GM19372 (cell line): ENCODE data around the gene NUDT15.
A peak's percentile ranks its signal among the peaks of the same experiment; 100 is the strongest.
"Not testable (repeated sequence)": the region's sequence is repeated elsewhere in the genome, so short reads cannot be mapped to it uniquely, and the experiment has no call there.

Source experiments
- ATAC-seq: cut with Tn5 transposase; IDR thresholded peaks from one replicate; pipeline ENCODE4 v1.9.1; 2021; ENCODE audit warnings: mild to moderate bottlenecking, low read depth, moderate library complexity; ENCODE audit not compliant: unreplicated experiment

Gene NUDT15

GRCh38 chr13:48040896-48041295 lies 3.4 kb downstream of the NUDT15 start:
- no peak for ATAC-seq

GRCh38 chr13:48042894-48043293 lies 5.4 kb downstream of the NUDT15 start:
- ATAC-seq = no peak

GRCh38 chr13:48043789-48044503 lies 6.4 kb downstream of the NUDT15 start:
- no peak for ATAC-seq

- ATAC-seq = no peak
Measured at GRCh38 chr13:48050550-48050949, 13.0 kb downstream of the NUDT15 start.

- ATAC-seq = no peak
Measured at GRCh38 chr13:48054601-48055000, 17.1 kb downstream of the NUDT15 start.

- no peak for ATAC-seq
Measured at GRCh38 chr13:48055712-48056111, 18.2 kb downstream of the NUDT15 start.

- ATAC-seq = not testable (repeated sequence)
Measured at GRCh38 chr13:48058536-48058935, 21.0 kb downstream of the NUDT15 start.

GRCh38 chr13:48059951-48060350 lies 22.4 kb downstream of the NUDT15 start:
- not testable (repeated sequence) for ATAC-seq

GRCh38 chr13:48066310-48066989 lies 28.9 kb downstream of the NUDT15 start:
- ATAC-seq = peak; percentile 78

- no peak for ATAC-seq
Measured at GRCh38 chr13:48068036-48068435, 30.5 kb downstream of the NUDT15 start.

GRCh38 chr13:48068952-48069351 lies 31.4 kb downstream of the NUDT15 start:
- ATAC-seq = no peak

- ATAC-seq = no peak
Measured at GRCh38 chr13:48069573-48069972, 32.0 kb downstream of the NUDT15 start.

- ATAC-seq = no peak
Measured at GRCh38 chr13:48070942-48071341, 33.4 kb downstream of the NUDT15 start.

- no peak for ATAC-seq
Measured at GRCh38 chr13:48072304-48072703, 34.8 kb downstream of the NUDT15 start.

GRCh38 chr13:48072787-48073186 lies 35.3 kb downstream of the NUDT15 start:
- no peak for ATAC-seq

- ATAC-seq = no peak
Measured at GRCh38 chr13:48074006-48074405, 36.5 kb downstream of the NUDT15 start.

GRCh38 chr13:48078251-48078656 lies 40.7 kb downstream of the NUDT15 start:
- ATAC-seq = peak; percentile 95

- no peak for ATAC-seq
Measured at GRCh38 chr13:48081739-48082138, 44.2 kb downstream of the NUDT15 start.

GRCh38 chr13:48086272-48086671 lies 48.7 kb downstream of the NUDT15 start:
- ATAC-seq = no peak

GRCh38 chr13:48093588-48093987 lies 56.1 kb downstream of the NUDT15 start:
- no peak for ATAC-seq

GRCh38 chr13:48094404-48094780 lies 56.9 kb downstream of the NUDT15 start:
- no peak for ATAC-seq
